GM12864 (cell line): ENCODE data around the gene FMNL3.

Source experiments
- DNase-seq: peaks from one replicate; pipeline ENCODE4 v3.0.0-alpha.2; 2011; ENCODE audit warnings: low read depth
- H3K4me3 ChIP-seq: 2 replicates; pipeline ENCODE4 v1.5.1; 2011; ENCODE audit warnings: mild to moderate bottlenecking, low read depth, low read length, control low read depth
- TF ChIP-seq, protein P1 (sequence below): IDR thresholded peaks from 2 replicates; pipeline ENCODE4 v1.5.1; 2011; ENCODE audit warnings: low read depth, mild to moderate bottlenecking, moderate library complexity, low read length, control low read depth, inconsistent platforms; ENCODE audit errors: missing control alignments

The FMNL3 gene

GRCh38 chr12:49635036-49635435 lies 72.2 kb downstream of the FMNL3 start:
- DNase-seq = no peak
- no peak overlapping the region for H3K4me3 ChIP-seq
- TF ChIP-seq, protein P1, sequence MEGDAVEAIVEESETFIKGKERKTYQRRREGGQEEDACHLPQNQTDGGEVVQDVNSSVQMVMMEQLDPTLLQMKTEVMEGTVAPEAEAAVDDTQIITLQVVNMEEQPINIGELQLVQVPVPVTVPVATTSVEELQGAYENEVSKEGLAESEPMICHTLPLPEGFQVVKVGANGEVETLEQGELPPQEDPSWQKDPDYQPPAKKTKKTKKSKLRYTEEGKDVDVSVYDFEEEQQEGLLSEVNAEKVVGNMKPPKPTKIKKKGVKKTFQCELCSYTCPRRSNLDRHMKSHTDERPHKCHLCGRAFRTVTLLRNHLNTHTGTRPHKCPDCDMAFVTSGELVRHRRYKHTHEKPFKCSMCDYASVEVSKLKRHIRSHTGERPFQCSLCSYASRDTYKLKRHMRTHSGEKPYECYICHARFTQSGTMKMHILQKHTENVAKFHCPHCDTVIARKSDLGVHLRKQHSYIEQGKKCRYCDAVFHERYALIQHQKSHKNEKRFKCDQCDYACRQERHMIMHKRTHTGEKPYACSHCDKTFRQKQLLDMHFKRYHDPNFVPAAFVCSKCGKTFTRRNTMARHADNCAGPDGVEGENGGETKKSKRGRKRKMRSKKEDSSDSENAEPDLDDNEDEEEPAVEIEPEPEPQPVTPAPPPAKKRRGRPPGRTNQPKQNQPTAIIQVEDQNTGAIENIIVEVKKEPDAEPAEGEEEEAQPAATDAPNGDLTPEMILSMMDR = no peak

DNA sequence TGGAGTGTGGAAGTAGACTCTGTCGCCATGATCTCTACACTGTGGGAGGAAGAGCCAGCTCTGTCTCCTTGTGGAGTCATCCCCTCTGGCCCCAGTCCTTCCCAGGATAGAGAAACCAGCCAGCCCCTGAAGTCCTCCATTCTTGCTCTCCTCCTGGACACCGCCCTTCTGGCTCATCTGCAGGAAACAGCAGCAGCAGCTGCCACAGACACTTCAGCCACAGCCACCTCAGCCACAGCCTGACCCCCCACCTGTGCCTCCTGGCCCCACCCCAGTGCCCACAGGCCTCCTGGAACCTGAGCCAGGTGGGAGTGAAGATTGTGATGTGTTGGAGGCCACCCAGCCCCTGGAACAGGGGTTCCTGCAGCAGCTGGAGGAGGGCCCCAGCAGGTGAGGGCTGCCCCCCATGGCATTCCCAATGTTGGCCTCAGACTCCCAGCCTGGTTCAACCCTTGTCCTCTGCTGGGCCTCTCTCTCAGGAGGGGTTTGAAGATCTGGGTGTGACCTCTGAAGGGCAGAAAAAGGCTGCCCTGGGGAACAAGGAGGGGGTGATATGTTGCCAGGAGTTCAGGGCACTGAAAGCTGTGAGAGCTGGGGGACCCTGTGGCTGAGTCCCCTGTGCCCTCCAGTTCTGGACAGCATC lies 73.4 kb downstream of the FMNL3 start:
- no peak for DNase-seq
- TF ChIP-seq, protein P1 = no peak
- no peak overlapping the region for H3K4me3 ChIP-seq

DNA sequence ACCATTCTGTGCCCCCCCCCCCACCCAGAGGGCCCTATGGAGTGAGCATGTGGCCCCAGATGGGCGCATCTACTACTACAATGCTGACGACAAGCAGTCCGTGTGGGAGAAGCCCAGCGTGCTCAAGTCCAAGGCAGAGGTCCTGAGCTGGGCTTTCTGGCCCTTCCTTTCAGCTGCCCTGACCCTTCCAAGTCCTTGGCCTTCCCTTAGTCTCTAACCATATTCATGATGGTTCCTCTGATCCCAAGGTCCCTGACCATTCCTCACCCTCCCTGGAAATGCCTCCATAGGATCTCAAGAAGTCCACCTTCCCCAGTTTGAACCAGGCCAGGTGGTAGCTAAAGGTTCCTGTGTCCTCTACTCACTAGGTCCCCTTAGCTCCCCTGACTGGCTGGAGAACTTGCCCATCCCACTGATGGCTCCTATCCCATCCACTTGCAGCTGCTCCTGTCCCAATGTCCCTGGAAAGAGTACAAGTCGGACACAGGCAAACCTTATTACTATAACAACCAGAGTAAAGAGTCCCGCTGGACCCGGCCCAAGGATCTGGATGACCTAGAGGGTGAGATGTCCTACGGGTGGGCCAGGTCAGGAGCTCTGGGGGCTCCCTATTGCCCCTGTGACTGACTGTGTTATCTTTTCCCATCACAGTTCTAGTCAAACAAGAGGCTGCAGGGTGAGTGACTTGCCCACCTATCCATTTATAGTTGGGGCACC lies 74.1 kb downstream of the FMNL3 start:
- DNase-seq = no peak
- H3K4me3 ChIP-seq = no peak overlapping the region
- TF ChIP-seq, protein P1 = no peak

- no peak for DNase-seq
- TF ChIP-seq, protein P1 = no peak
- H3K4me3 ChIP-seq = no peak overlapping the region
Observed at GRCh38 chr12:49632401-49632800, 74.8 kb downstream of the FMNL3 start.

DNA sequence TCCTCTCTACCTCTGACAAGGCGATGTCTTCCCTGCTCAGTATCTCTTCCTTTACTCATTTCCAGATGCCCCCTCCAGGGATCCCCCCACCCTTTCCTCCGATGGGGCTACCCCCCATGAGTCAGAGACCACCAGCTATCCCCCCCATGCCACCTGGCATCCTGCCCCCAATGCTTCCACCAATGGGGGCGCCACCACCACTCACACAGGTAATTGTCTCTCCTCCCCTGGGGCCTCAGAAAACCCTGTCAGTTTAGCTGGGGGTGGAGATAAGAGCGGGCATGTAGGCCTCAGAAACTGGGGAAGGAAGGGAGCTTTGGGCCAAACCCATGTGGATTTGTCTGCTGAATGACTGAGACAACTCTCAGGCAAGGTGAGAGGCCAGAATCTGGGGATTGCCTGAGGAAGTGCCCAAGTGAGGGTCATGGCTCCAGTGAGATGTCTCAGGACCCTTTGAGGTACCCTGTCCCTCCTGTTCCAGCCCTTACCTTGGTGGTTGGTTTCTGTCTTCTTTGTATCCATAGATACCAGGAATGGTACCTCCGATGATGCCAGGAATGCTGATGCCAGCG lies 75.8 kb downstream of the FMNL3 start:
- TF ChIP-seq, protein P1 = no peak

DNA sequence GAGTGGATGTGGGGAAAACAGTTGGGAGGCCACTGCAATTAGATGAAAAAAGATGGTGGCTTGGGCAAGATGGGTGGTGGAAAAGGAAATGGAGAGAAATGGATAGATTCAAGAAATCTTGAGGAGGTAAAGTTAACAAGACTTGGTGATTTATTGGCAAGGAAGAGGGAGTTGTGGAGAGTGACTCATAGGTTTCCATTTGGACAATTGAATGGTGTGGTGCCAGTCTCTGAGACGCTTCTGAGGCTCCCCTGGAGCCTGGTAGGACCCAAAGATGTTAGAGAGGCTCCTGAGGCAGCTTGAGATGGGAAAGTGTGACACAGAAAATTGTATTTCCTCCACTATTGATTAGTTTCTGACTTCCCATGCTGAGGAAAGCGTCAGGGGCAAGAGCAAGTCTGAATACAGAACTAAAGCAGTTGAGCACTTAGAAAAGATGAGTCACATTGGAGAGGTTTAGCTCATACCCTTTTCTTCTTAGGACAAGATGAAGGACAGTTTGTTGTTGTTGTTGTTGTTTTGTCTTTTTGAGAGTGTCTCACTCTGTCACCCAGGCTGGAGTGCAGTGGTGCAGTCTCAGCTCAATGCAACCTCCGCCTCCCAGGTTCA lies 79.3 kb downstream of the FMNL3 start:
- TF ChIP-seq, protein P1 = no peak
- no peak for DNase-seq
- H3K4me3 ChIP-seq = no peak overlapping the region

More for the DNA sequence above, 75.8 kb downstream of the FMNL3 start:
- DNase-seq = no peak
- H3K4me3 ChIP-seq = no peak overlapping the region
